HEK293 (cell line): ENCODE data around the gene GNAQ.
"Not testable (repeated sequence)": the region's sequence is repeated elsewhere in the genome, so short reads cannot be mapped to it uniquely, and the experiment has no call there.

Experiments used
- CTCF ChIA-PET: fragments of 350-600 bp; formaldehyde crosslinking; extraction: SDS; loops from one replicate; lab custom pipeline; 2021; ENCODE audit warnings: antibody characterized with exemption; lab: Yijun Ruan, JAX
- POLR2A ChIA-PET: fragments of 300-600 bp; formaldehyde crosslinking; extraction: SDS; loops from one replicate; lab custom pipeline; 2020; ENCODE audit warnings: antibody characterized with exemption, inconsistent platforms; lab: Yijun Ruan, JAX
- H3K27ac ChIP-seq: fragments of 200-500 bp; sonication (Bioruptor generic); 2 replicates; pipeline ENCODE4 v1.5.1; 2014; ENCODE audit warnings: low read depth, low read length, control low read depth, inconsistent platforms; ENCODE audit errors: extremely low read depth
- H3K36me3 ChIP-seq, 2 experiments: fragments of 200-500 bp in 1 of 2; sonication (Bioruptor generic) in 1 of 2; 1 replicate in 1 of 2; 2 replicates in 1 of 2; pipeline ENCODE4 v1.5.1; 2014 to 2017; ENCODE audit warnings: inconsistent platforms in 2 of 2, low read length in 2 of 2; ENCODE audit not compliant: control insufficient read depth in 2 of 2, insufficient read depth in 1 of 2
- H3K4me1 ChIP-seq: fragments of 200-500 bp; sonication (Bioruptor generic); 2 replicates; pipeline ENCODE4 v1.5.1; 2014; ENCODE audit warnings: mild to moderate bottlenecking, low read length, inconsistent platforms; ENCODE audit not compliant: control insufficient read depth, insufficient read depth
- H3K4me3 ChIP-seq: 2 replicates; pipeline ENCODE4 v1.5.1; 2011; ENCODE audit warnings: low read depth, mild to moderate bottlenecking, control low read depth, low read length, moderate library complexity
- H3K9me3 ChIP-seq: fragments of 200-500 bp; sonication (Bioruptor generic); 2 replicates; pipeline ENCODE4 v1.5.1; 2014; ENCODE audit warnings: low read depth, low read length, inconsistent platforms; ENCODE audit not compliant: control insufficient read depth, insufficient read depth
- HOXD13 ChIP-seq: sonication (generic); formaldehyde crosslinking; IDR thresholded peaks from 2 replicates; pipeline ENCODE4 v1.8.0; 2022; ENCODE audit warnings: missing genetic modification reagents, borderline replicate concordance
- KLF8 ChIP-seq: fragments of 450-650 bp; formaldehyde crosslinking; IDR thresholded peaks from 2 replicates; pipeline ENCODE4 v1.5.1; 2016; ENCODE audit warnings: missing biosample characterization, missing genetic modification characterization
- SALL2 ChIP-seq: fragments of 450-650 bp; formaldehyde crosslinking; IDR thresholded peaks from 2 replicates; pipeline ENCODE4 v1.5.0; 2017; ENCODE audit warnings: missing biosample characterization, mild to moderate bottlenecking, missing genetic modification characterization, borderline replicate concordance
- SETDB1 ChIP-seq: IDR thresholded peaks from one replicate; pipeline ENCODE4 v1.6.1; 2017; ENCODE audit warnings: mild to moderate bottlenecking, low read length, moderate library complexity, mixed read lengths; ENCODE audit not compliant: insufficient read length
- TCF7L2 ChIP-seq: IDR thresholded peaks from 2 replicates; pipeline ENCODE4 v1.6.1; 2011; ENCODE audit warnings: low read depth, mild to moderate bottlenecking, inconsistent platforms, low read length, moderate library complexity, borderline replicate concordance
- ZBTB8A ChIP-seq: fragments of 450-650 bp; formaldehyde crosslinking; IDR thresholded peaks from 2 replicates; pipeline ENCODE4 v1.5.1; 2016; ENCODE audit warnings: missing biosample characterization, missing genetic modification characterization
- ZFP3 ChIP-seq: fragments of 450-650 bp; formaldehyde crosslinking; IDR thresholded peaks from 2 replicates; pipeline ENCODE4 v1.5.1; 2016; ENCODE audit warnings: low read depth, missing biosample characterization, missing genetic modification characterization
- ZNF202 ChIP-seq: fragments of 450-650 bp; formaldehyde crosslinking; IDR thresholded peaks from 2 replicates; pipeline ENCODE4 v1.5.1; 2016; ENCODE audit warnings: missing biosample characterization, missing genetic modification characterization, borderline replicate concordance
- ZNF239 ChIP-seq: fragments of 450-650 bp; formaldehyde crosslinking; IDR thresholded peaks from 2 replicates; pipeline ENCODE4 v1.5.1; 2016; ENCODE audit warnings: missing biosample characterization, missing genetic modification characterization
- ZNF341 ChIP-seq: fragments of 450-650 bp; formaldehyde crosslinking; IDR thresholded peaks from 2 replicates; pipeline ENCODE4; 2016; ENCODE audit warnings: low read depth, missing biosample characterization, missing genetic modification characterization
- ZNF366 ChIP-seq: fragments of 450-650 bp; formaldehyde crosslinking; conservative IDR thresholded peaks from 2 replicates; pipeline ENCODE4 v1.5.1; 2016; ENCODE audit warnings: missing biosample characterization, missing genetic modification characterization
- ZNF48 ChIP-seq: fragments of 450-650 bp; formaldehyde crosslinking; IDR thresholded peaks from 2 replicates; pipeline ENCODE4 v1.5.1; 2016; ENCODE audit warnings: missing biosample characterization, missing genetic modification characterization
- ZNF501 ChIP-seq: fragments of 450-650 bp; formaldehyde crosslinking; IDR thresholded peaks from 2 replicates; pipeline ENCODE4 v1.5.1; 2016; ENCODE audit warnings: missing biosample characterization, missing genetic modification characterization
- ZNF514 ChIP-seq: fragments of 450-650 bp; formaldehyde crosslinking; IDR thresholded peaks from 2 replicates; pipeline ENCODE4 v1.5.1; 2016; ENCODE audit warnings: missing biosample characterization, missing genetic modification characterization
- ZNF629 ChIP-seq: fragments of 450-650 bp; formaldehyde crosslinking; IDR thresholded peaks from 2 replicates; pipeline ENCODE4 v1.5.1; 2017; ENCODE audit warnings: missing biosample characterization, missing genetic modification characterization
- ZNF654 ChIP-seq: fragments of 450-650 bp; formaldehyde crosslinking; IDR thresholded peaks from 2 replicates; pipeline ENCODE4 v1.5.1; 2016; ENCODE audit warnings: low read depth, missing biosample characterization, missing genetic modification characterization
- ZNF660 ChIP-seq: fragments of 450-650 bp; IDR thresholded peaks from 2 replicates; pipeline ENCODE4 v1.5.1; 2018; ENCODE audit warnings: missing biosample characterization, mild to moderate bottlenecking, missing genetic modification characterization
- TF ChIP-seq, protein P1 (sequence below): fragments of 450-650 bp; formaldehyde crosslinking; IDR thresholded peaks from 2 replicates; pipeline ENCODE4 v1.5.1; 2016; ENCODE audit warnings: missing biosample characterization, missing genetic modification characterization, borderline replicate concordance
- TF ChIP-seq, protein P2 (sequence below): fragments of 450-650 bp; formaldehyde crosslinking; IDR thresholded peaks from 2 replicates; pipeline ENCODE4 v1.5.0; 2017; ENCODE audit warnings: missing biosample characterization, missing genetic modification characterization, borderline replicate concordance
- TF ChIP-seq, protein P3 (sequence below): fragments of 450-650 bp; formaldehyde crosslinking; IDR thresholded peaks from 2 replicates; pipeline ENCODE4 v1.5.1; 2017; ENCODE audit warnings: missing biosample characterization, missing genetic modification characterization
- TF ChIP-seq, protein P4 (sequence below): fragments of 450-650 bp; formaldehyde crosslinking; IDR thresholded peaks from 2 replicates; pipeline ENCODE4 v1.5.1; 2016; ENCODE audit warnings: missing biosample characterization, missing genetic modification characterization

The GNAQ gene

DNA sequence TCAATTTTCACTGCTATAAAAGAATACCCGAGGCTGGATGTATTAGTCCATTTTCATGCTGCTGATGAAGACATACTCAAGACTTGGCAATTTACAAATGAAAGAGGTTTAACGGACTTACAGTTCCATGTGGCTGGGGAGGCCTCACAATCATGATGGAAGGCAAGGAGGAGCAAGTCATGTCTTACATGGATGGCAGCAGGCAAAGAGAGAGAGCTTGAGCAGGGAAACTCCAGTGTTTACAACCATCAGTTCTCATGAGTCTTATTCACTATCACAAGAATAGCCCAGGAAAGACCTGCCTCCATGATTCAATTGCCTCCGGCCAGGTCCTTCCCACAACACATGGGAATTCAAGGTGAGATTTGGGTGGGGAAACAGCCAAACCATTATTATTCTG lies 170.7 kb downstream of the GNAQ start:
- H3K4me1 ChIP-seq, H3K4me3 ChIP-seq, H3K9me3 ChIP-seq, H3K27ac ChIP-seq, H3K36me3 ChIP-seq, POLR2A ChIA-PET: not testable (repeated sequence)
- peak; percentile 14 for TF ChIP-seq SETDB1
- CTCF ChIA-PET = interaction anchor here (1.1 kb wide), 1 partner anchor 372 kb away, joined by 3 read pairs; no protein-coding TSS in a partner anchor

DNA sequence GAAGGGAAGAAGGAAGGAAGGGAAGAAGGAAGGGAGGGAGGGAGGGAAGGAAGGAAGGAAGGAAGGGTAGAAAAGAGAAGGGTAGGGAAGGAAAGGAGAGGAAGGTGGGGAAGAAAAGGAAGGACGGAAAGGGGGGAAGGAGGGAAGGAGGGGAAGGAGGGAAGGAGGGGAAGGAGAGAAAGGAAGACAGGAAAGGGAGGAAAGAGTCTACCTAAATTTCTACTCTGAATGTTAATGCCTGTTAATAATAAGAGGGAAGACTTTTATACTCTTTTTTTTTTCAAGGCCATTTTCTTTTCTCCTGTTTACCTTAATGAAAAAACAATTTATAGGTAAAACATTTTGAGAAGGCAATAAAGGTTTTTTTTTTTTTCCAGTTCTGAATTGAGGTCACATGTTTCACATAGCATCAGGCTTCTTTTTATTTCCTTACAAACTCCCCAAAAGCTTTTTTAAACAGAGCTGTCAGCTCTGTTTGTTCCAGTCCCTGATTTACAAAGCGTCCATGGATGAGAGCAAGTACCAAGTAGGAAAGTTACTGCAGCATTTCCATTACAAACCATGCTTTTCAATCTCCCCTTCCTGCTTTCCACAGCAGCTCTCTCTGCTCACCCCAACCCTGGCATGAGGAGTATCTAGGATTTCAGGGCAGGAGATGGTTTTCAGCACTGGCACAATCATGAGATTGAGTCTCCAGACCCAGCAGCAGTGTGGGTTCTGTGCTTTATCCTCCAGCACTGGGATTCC lies 173.9 kb downstream of the GNAQ start:
- Histone ChIP-seq H3K4me3 (no peak overlapping the region), H3K9me3 (no peaks in the 10 kb centered on the region), H3K27ac (no peak overlapping the region), H3K4me1 (peaks cover 5% of the 10 kb centered on the region; the same call in 1 of the 2 replicates), H3K36me3 (no peaks in the 10 kb centered on the region)
- POLR2A ChIA-PET = no interaction called here
- CTCF ChIA-PET = no interaction called here
- TF ChIP-seq ZNF366 (tag by site-specific recombination) (peak; percentile 66), SETDB1 (peak; percentile 26)
- TF ChIP-seq, protein P1, sequence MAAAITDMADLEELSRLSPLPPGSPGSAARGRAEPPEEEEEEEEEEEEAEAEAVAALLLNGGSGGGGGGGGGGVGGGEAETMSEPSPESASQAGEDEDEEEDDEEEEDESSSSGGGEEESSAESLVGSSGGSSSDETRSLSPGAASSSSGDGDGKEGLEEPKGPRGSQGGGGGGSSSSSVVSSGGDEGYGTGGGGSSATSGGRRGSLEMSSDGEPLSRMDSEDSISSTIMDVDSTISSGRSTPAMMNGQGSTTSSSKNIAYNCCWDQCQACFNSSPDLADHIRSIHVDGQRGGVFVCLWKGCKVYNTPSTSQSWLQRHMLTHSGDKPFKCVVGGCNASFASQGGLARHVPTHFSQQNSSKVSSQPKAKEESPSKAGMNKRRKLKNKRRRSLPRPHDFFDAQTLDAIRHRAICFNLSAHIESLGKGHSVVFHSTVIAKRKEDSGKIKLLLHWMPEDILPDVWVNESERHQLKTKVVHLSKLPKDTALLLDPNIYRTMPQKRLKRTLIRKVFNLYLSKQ (tag by site-specific recombination) = no peak

DNA sequence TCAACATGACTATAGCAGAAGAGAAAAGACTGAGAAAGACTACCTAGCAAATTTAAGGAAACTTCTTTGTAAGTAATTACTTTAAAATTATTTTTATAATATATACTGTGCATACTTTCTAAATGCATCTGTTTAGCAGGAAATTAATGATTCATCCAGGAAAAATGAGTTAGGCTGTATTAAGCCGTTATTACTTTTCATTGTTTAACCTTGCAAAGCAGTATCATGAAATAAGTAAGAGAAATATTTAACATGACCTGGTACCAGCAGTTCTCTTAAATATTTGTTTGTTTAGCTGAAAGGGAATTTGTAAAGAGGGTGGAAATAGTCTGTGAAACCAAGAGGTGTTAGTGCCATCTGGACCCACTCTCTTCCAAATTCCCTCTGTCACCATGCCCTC lies 175.0 kb downstream of the GNAQ start:
- no peak overlapping the region for H3K27ac ChIP-seq
- H3K9me3 ChIP-seq = no peaks in the 10 kb centered on the region
- peaks cover 15% of the 10 kb centered on the region for H3K4me1 ChIP-seq
- TF ChIP-seq HOXD13 (no peak), ZNF514 (no peak), ZFP3 (tag by site-specific recombination) (no peak), ZNF341 (tag by site-specific recombination) (no peak), ZNF48 (tag by site-specific recombination) (no peak), ZNF654 (tag by site-specific recombination) (no peak), TCF7L2 (no peak), ZNF660 (no peak), SALL2 (no peak)
- TF ChIP-seq, protein P2, sequence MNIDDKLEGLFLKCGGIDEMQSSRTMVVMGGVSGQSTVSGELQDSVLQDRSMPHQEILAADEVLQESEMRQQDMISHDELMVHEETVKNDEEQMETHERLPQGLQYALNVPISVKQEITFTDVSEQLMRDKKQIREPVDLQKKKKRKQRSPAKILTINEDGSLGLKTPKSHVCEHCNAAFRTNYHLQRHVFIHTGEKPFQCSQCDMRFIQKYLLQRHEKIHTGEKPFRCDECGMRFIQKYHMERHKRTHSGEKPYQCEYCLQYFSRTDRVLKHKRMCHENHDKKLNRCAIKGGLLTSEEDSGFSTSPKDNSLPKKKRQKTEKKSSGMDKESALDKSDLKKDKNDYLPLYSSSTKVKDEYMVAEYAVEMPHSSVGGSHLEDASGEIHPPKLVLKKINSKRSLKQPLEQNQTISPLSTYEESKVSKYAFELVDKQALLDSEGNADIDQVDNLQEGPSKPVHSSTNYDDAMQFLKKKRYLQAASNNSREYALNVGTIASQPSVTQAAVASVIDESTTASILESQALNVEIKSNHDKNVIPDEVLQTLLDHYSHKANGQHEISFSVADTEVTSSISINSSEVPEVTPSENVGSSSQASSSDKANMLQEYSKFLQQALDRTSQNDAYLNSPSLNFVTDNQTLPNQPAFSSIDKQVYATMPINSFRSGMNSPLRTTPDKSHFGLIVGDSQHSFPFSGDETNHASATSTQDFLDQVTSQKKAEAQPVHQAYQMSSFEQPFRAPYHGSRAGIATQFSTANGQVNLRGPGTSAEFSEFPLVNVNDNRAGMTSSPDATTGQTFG (tag by site-specific recombination) = no peak
- POLR2A ChIA-PET = interaction anchor here (0.5 kb wide), 1 partner anchor 503 kb away, joined by 4 read pairs; no protein-coding TSS in a partner anchor
- no peak overlapping the region for H3K4me3 ChIP-seq
- H3K36me3 ChIP-seq = no peaks in the 10 kb centered on the region
- CTCF ChIA-PET = no interaction called here

DNA sequence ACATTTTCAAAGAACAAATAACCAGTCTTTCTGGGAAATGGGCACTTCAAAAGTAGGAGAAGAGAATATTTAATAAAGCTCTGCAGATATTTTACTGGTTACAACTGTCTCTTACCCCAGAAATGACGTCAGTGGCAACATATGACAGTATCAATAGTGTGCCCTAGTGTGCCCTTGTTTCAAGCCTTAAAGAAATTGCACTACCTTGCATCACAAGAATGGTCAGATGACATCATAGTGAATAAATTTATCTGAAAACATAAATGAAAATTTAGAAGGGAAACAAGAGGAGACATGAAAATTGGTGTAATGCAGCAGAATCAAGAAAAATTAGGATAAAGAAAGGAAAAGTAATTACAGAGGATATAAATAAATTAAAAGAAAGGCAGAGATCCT lies 176.7 kb downstream of the GNAQ start:
- ChIA-PET POLR2A (no interaction called here), CTCF (interaction anchor here (0.7 to 1.2 kb wide), 2 partner anchors 13 to 23 kb away, joined by 3 to 4 read pairs; no protein-coding TSS in a partner anchor)
- Histone ChIP-seq H3K36me3 (no peaks in the 10 kb centered on the region), H3K4me1 (peaks cover 19% of the 10 kb centered on the region), H3K4me3 (no peak overlapping the region), H3K27ac (no peak overlapping the region), H3K9me3 (no peaks in the 10 kb centered on the region)
- TF ChIP-seq KLF8 (tag by site-specific recombination) = no peak
- TF ChIP-seq, protein P3, sequence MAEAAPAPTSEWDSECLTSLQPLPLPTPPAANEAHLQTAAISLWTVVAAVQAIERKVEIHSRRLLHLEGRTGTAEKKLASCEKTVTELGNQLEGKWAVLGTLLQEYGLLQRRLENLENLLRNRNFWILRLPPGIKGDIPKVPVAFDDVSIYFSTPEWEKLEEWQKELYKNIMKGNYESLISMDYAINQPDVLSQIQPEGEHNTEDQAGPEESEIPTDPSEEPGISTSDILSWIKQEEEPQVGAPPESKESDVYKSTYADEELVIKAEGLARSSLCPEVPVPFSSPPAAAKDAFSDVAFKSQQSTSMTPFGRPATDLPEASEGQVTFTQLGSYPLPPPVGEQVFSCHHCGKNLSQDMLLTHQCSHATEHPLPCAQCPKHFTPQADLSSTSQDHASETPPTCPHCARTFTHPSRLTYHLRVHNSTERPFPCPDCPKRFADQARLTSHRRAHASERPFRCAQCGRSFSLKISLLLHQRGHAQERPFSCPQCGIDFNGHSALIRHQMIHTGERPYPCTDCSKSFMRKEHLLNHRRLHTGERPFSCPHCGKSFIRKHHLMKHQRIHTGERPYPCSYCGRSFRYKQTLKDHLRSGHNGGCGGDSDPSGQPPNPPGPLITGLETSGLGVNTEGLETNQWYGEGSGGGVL (tag by site-specific recombination) = no peak
- peak; percentile 69 for TF ChIP-seq ZNF629 (tag by site-specific recombination)
- no peak for TF ChIP-seq ZNF501 (tag by site-specific recombination)
- TF ChIP-seq, protein P4, sequence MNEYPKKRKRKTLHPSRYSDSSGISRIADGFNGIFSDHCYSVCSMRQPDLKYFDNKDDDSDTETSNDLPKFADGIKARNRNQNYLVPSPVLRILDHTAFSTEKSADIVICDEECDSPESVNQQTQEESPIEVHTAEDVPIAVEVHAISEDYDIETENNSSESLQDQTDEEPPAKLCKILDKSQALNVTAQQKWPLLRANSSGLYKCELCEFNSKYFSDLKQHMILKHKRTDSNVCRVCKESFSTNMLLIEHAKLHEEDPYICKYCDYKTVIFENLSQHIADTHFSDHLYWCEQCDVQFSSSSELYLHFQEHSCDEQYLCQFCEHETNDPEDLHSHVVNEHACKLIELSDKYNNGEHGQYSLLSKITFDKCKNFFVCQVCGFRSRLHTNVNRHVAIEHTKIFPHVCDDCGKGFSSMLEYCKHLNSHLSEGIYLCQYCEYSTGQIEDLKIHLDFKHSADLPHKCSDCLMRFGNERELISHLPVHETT (tag by site-specific recombination) = no peak
- TF ChIP-seq ZNF239 (tag by site-specific recombination) = no peak
- peak; percentile 52; the same call in 1 of the 2 replicates for TF ChIP-seq ZBTB8A
- TF ChIP-seq ZNF202 (tag by site-specific recombination) = no peak
